ENCODE results near the gene BSN.

DNA sequence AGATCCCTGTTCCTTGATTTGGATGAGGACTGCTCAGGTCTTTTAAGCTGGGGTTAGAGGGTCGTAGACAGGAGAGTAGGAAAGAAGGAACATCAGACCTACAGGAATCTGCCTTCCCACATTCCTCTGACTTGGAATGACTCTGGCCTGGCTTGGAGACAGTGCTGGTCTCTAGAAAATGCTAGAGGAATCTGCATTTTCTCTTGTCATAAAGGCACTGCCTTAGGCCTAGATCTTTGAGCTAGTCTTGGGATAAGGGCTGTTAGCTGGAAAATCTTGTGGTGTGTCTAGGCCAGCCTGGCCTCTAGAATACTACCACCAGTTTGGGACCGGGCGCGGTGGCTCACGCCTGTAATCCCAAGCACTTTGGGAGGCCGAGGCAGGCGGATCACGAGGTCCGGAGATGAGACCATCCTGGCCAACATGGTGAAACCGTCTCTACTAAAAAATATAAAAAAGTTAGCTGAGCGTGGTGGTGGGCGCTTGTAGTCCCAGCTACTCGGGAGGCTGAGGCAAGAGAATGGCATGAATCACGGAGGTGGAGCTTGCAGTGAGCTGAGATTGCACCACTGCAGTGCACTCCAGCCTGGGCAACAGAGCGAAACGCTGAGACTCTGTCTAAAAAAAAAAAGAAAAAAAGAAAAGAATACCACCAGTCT is 17.3 kb upstream of the BSN start:
- TF ChIP-seq, protein P1, sequence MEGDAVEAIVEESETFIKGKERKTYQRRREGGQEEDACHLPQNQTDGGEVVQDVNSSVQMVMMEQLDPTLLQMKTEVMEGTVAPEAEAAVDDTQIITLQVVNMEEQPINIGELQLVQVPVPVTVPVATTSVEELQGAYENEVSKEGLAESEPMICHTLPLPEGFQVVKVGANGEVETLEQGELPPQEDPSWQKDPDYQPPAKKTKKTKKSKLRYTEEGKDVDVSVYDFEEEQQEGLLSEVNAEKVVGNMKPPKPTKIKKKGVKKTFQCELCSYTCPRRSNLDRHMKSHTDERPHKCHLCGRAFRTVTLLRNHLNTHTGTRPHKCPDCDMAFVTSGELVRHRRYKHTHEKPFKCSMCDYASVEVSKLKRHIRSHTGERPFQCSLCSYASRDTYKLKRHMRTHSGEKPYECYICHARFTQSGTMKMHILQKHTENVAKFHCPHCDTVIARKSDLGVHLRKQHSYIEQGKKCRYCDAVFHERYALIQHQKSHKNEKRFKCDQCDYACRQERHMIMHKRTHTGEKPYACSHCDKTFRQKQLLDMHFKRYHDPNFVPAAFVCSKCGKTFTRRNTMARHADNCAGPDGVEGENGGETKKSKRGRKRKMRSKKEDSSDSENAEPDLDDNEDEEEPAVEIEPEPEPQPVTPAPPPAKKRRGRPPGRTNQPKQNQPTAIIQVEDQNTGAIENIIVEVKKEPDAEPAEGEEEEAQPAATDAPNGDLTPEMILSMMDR (IDR thresholded peaks at IDR 0.05) = no peak
- TF ChIP-seq POLR2A (IDR thresholded peaks at IDR 0.05) = no peak

Measured in right lobe of liver (tissue), 4 donors.